Measurements from ENCODE around the gene SUPT5H. TPM values are rescaled to one million over a fixed set of nuclear protein-coding genes. Genes with fewer than 3 reads are reported as not detected.
"Not testable (repeated sequence)": the region's sequence is repeated elsewhere in the genome, so short reads cannot be mapped to it uniquely, and the experiment has no call there.

Gene SUPT5H
- total and polyA plus RNA-seq, 2 of the 13 experiments (the other 11 are each of a cell fraction or from before 2014, with no cell fraction given), result 48.2 to 51.7 TPM

- peaks cover 25% of the 10 kb centered on the region for H3K4me1 ChIP-seq (ENCODE audit: insufficient read depth, low read length)
- ATAC-seq; H3K4me3 ChIP-seq (replicated peaks in 1 of 3; ENCODE audit: insufficient read depth in 1 of 3, low read depth in 2 of 3, low read length in 3 of 3); H3K9me3 ChIP-seq (ENCODE audit: low read length); H2AFZ ChIP-seq (ENCODE audit: low read length); H3K9ac ChIP-seq (ENCODE audit: insufficient read depth, low read depth, low read length); in situ Hi-C loops (cut with HindIII; ENCODE audit: extremely low pct_ligation_motif_present, low pct_unique_long_range_greater_than_20kb); H4K20me1 ChIP-seq (ENCODE audit: insufficient read depth, low read length); BruUV-seq (replicated peaks); H3K27ac ChIP-seq (ENCODE audit: extremely low read length, insufficient read depth, low read length); H3K27me3 ChIP-seq (ENCODE audit: control insufficient read depth in 1 of 2, insufficient read depth in 2 of 2, low read length in 2 of 2); intact Hi-C loops (cut with micrococcal nuclease; ENCODE audit: unreplicated experiment); FAIRE-seq; CTCF ChIA-PET (ENCODE audit: low intra/inter-chr PET ratio, low total read pairs); H3K4me2 ChIP-seq (ENCODE audit: low read depth, low read length); DNase-seq (ENCODE audit: low spot score); POLR2A ChIA-PET: not testable (repeated sequence)
- H3K36me3 ChIP-seq (replicated peaks in 1 of 2; ENCODE audit: control insufficient read depth in 1 of 2, insufficient read depth in 2 of 2, low read length in 2 of 2), result peaks cover 10 to 32% of the 10 kb centered on the region in 2 experiments; a peak in 4 of 5 replicates
- H3K79me2 ChIP-seq (ENCODE audit: insufficient read depth, low read length), result peaks cover 18% of the 10 kb centered on the region
- WGBS (ENCODE audit: low lambda C conversion rate), result 73% methylated on average over 10 of the region's 11 CpGs
- peak; percentile 56 for TF ChIP-seq ZNF770 (CRISPR knock-in tag; IDR thresholded peaks at IDR 0.05)
These were observed 34.0 kb downstream of the SUPT5H start for GRCh38 chr19:39479319-39479801.

- WGBS (ENCODE audit: low lambda C conversion rate), result 70% methylated on average over 10 of the region's 10 CpGs
- peaks cover 18% of the 10 kb centered on the region for H3K79me2 ChIP-seq (ENCODE audit: insufficient read depth, low read length)
- intact Hi-C loops (cut with micrococcal nuclease; ENCODE audit: unreplicated experiment), result no loop called here
These were observed 34.5 kb downstream of the SUPT5H start for GRCh38 chr19:39479916-39480315.

More at GRCh38 chr19:39479916-39480315, 34.5 kb downstream of the SUPT5H start:
- FAIRE-seq, result no peak
- Histone ChIP-seq H3K27me3 (ENCODE audit: control insufficient read depth in 1 of 2, insufficient read depth in 2 of 2, low read length in 2 of 2) (no peaks in the 10 kb centered on the region; a peak in 1 of 5 replicates), H3K9ac (ENCODE audit: insufficient read depth, low read depth, low read length) (peak overlapping the region; percentile 99), H3K4me3 (replicated peaks in 1 of 3; ENCODE audit: insufficient read depth in 1 of 3, low read depth in 2 of 3, low read length in 3 of 3) (peak overlapping the region; percentile 56 to 96 (median 84)), H3K36me3 (replicated peaks in 1 of 2; ENCODE audit: control insufficient read depth in 1 of 2, insufficient read depth in 2 of 2, low read length in 2 of 2) (peaks cover 6 to 31% of the 10 kb centered on the region in 2 experiments; a peak in 4 of 5 replicates), H3K27ac (ENCODE audit: extremely low read length, insufficient read depth, low read length) (peak overlapping the region; percentile 89), H3K4me1 (ENCODE audit: insufficient read depth, low read length) (peaks cover 25% of the 10 kb centered on the region), H3K9me3 (ENCODE audit: low read length) (no peaks in the 10 kb centered on the region), H2AFZ (ENCODE audit: low read length) (no peak overlapping the region), H3K4me2 (ENCODE audit: low read depth, low read length) (peak overlapping the region; percentile 96), H4K20me1 (ENCODE audit: insufficient read depth, low read length) (no peaks in the 10 kb centered on the region)
- no peak for DNase-seq (ENCODE audit: low spot score)
- 0 out of 2 replicates have a peak, but pooled peaks have one; percentile 1 for TF ChIP-seq MTF2 (CRISPR knock-in tag; IDR thresholded peaks at IDR 0.05; ENCODE audit: borderline replicate concordance)
- TF ChIP-seq JDP2 (CRISPR knock-in tag; IDR thresholded peaks at IDR 0.05; ENCODE audit: borderline replicate concordance), result no peak
- ChIA-PET POLR2A (interaction anchor here (0.7 to 1.2 kb wide), 5 partner anchors 16 to 60 kb away, joined by 3 to 5 read pairs (median 3); partner anchors contain the start of gene RPS16), CTCF (ENCODE audit: low intra/inter-chr PET ratio, low total read pairs) (no interaction called here)
- in situ Hi-C loops (cut with HindIII; ENCODE audit: extremely low pct_ligation_motif_present, low pct_unique_long_range_greater_than_20kb), result no loop called here
- ATAC-seq, result no peak
- no TSS peak for BruUV-seq (replicated peaks)
